HG03064 (cell line): ENCODE results near the gene NNMT.

Experiments
- ATAC-seq: cut with Tn5 transposase; IDR thresholded peaks from one replicate; pipeline ENCODE4 v1.9.1; 2021; ENCODE audit warnings: low read depth; ENCODE audit not compliant: unreplicated experiment

The NNMT gene

GRCh38 chr11:114295676-114296604 is at the start of gene NNMT:
NNMT (plus strand) TSS chr11:114296399; CDS start chr11:114296557, 158 bp downstream.
- no peak for ATAC-seq

GRCh38 chr11:114247070-114247789 is 49.0 kb upstream of the NNMT start:
- no peak for ATAC-seq

DNA sequence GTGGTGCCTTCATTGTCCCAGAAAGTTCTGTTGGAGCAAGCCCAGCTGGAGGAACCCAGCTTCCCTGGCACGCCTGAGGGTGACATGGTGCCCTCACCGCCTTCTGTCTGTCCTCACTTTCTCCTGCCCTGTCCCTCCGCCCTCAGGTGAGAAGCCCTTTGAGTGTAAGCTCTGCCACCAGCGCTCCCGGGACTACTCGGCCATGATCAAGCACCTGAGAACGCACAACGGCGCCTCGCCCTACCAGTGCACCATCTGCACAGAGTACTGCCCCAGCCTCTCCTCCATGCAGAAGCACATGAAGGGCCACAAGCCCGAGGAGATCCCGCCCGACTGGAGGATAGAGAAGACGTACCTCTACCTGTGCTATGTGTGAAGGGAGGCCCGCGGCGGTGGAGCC is 46.0 kb upstream of the NNMT start:
- no peak for ATAC-seq

GRCh38 chr11:114250993-114251814 is 45.0 kb upstream of the NNMT start:
- no peak for ATAC-seq

DNA sequence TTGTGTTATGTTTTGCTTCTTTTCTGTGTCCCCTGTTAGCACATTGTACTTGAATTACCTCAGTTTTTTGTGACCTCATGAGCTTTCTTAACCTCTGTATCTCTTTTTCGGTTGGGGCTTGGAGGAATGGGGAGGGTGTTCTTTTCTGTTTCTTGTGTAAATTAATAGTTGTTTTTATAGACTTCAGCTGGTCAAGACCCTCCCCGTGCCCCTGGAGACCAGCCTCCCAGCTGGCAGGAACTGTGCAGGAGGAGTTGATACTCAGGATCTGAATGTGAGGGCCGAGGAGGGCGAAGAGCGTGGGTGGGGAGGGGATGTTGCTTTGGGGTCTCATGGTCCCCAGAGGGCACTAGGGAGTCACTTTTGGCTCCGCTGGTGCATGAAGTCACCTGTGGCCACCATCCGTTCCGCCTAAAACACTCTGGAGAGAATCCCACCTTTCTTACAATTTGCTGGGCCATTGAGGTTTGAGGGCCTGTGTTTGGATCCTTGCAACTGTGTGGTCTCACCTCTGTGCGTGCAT is 44.3 kb upstream of the NNMT start:
- no peak for ATAC-seq

DNA sequence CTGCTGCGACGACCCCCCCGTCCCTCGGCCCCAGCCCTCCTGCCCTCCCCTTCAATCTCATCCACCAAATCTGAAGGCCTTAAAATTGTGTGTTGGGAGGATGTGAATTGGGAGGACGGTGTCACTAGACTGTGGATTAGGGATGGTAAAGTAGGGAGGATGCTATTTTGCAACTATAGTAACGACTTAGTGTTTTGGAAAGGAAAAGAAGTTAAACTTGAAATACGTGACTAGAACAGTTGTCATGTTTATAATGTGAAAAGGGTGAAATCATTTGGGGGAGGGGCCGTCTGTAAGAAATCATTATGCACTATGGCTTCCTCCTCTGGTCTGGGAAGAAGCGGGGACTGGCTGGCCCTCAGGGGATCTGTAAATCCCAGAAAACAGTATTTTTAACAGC is 43.4 kb upstream of the NNMT start:
- ATAC-seq: no peak

GRCh38 chr11:114253771-114254170 is 42.4 kb upstream of the NNMT start:
- no peak for ATAC-seq

DNA sequence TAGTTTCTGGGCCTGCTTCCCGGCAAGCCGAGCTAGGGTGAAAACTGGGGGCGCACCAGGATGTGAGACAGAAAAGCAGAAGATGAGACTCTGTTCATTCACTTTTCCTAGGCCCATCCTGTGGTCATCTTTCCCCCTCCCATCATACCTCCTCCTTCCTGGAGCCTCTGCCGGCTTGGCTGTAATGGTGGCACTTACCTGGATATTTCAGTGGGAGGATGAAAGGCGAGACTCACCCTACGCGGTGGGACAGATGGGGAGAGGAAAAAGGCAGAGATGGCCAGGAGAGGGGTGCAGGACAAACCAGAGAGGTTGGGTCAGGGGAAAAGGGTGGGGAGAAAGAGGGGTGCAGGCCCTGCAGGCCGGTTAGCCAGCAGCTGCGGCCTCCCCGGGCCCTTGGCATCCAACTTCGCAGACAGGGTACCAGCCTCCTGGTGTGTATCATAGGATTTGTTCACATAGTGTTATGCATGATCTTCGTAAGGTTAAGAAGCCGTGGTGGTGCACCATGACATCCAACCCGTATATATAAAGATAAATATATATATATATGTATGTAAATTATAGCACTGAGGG is 41.5 kb upstream of the NNMT start:
- no peak for ATAC-seq

GRCh38 chr11:114255289-114255688 is 40.9 kb upstream of the NNMT start:
- no peak for ATAC-seq

DNA sequence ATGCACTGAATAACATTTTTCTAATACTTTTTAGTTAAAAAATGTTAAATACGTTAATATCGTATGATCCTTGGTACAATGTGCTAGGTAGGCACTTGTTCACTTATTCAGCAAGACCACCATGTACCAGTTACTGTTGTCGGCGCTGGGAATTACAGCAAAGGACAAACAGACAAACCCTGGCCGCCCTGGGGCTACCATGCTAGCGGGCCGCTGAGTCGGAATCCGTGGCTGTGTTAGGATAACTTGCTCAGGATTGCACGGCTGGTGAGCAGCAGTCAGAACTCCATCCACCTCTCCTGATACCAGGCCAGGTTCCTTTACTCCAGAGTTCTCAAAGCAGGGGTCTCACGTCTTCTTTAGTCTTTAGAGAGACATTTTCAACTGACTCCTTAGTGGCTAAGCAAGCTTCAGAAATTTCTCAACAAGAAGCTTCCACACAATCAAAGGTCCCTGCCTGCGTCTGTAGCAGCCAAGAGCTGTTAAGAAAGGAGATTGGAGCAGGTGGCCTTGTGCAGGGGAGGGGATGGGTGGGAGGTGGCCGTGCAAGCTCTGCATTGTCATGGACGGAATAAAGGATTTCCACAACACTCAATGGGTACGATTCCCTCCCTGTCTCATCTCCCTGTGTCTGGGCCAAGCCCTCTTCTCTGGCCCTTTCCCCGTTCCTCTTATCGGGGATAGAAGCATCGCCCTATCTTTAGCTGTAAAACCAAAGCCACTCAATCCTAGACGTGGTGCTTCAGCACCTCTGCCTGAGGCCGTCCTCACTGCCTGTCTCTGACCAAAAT is 39.8 kb upstream of the NNMT start:
- ATAC-seq: no peak

GRCh38 chr11:114256967-114257286 is 39.3 kb upstream of the NNMT start:
- ATAC-seq: no peak

DNA sequence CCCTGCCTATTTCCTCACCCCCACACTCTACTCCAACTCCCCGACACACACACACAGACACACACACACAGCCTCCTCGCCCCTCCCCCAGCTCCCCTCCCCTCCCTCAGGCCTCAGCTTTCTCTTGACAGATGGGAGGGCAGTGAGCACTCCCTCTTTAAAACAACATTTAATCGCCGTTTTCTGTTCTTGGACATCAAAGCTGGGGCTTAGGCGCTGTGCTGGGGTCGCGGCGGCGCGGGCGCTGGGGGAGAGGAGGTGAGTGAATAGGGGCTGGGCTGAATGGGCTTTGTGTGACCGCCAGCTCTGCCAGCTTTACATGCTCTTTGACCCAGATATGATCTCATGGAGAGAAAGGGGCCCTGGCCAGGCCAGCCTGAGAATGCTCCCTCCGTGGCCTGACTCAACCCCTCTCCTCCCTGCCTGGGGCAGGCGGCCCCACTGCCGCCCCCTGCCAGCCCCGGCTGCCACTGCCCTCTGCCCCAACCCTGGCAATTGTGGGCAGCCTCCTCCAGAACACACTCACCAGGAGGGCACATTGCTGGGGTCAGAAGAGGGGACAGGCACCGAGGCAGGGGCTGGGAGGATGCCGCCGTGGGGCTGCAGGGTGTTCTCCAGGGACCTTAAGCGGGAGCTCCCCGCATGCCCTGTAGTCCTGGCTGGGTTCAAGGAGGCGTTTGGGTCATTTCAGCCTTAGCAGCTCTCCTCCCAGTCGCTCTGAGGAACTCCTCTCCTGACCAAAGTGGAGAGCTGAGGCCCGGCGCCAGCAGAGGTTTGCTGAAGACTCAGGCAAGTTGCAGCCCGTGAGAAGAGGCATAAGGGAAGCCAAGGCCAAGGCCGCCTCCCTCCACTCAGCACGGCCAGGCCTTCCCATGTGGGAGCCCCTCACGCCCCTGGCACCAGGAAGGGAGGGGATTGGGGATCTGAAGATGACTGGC is 38.3 kb upstream of the NNMT start:
- ATAC-seq: no peak

- ATAC-seq: no peak
These were observed 37.5 kb upstream of the NNMT start for GRCh38 chr11:114258696-114259095.

- ATAC-seq: no peak
These were observed 37.1 kb upstream of the NNMT start for GRCh38 chr11:114259124-114259526.

GRCh38 chr11:114259551-114259983 is 36.6 kb upstream of the NNMT start:
- no peak for ATAC-seq

DNA sequence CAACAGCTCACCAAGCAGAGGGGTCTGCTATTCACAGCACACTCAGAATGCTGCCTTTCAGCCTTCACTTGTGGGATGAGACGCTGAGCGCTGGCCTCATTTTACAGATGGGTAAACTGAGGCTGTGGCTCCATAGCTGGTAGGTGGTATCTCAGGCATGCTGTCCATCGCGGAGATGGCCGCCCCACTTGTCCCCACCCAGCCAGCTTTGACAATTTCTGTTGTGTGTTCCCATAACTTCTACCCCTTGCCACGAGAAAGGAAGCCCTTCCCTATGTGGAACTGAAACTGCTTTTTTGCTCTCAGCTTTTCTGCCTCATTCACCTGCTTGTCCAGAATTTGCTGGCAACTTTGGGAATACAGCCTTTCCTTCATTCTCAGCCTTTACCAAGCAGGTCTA is 36.1 kb upstream of the NNMT start:
- ATAC-seq: no peak

DNA sequence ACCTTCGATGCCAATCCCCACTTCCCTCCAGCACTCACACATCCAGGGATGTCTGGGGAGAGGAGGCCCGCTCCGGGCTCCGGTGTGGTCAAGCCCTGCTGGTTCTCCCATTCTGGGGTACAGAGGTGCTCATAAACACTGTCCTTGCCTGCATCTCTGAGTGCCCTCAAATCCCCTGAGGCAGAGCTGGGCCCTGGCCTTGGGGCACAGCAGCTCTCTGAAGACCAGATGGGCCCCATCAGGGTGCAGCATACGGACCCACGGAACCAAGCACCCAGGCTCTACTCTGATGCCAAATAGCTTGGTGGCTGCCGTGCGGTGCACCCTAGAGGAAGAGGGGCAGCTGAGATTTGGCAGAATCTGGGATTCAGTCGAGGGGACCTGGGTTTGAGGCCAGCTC is 35.7 kb upstream of the NNMT start:
- no peak for ATAC-seq

DNA sequence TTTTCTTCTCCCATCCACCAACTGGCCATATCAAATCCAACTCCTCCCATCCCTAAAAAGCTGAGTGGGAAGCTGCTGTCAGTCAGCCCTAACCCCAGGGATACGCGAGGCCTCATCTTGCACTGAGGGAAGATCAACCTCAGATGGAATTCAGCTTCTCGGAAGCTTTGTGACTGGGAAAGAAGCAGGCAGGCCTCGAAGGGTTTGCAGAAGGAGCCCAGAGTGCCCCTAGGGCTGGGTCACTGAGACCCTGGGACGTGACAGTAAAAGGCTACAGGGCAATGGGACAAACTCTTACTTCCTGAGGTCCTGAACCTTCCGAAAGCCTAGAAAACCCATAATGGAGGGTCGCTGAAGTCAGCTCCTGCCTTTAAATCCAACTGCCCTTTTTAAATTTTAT is 34.4 kb upstream of the NNMT start:
- ATAC-seq: no peak
